PC-3 (cell line): Measurements from ENCODE around the gene PRKAR2B.

ENCODE experiments used
- EZH2phosphoT487 ChIP-seq: fragments of 300-600 bp; sonication (generic); IDR thresholded peaks from 2 replicates; pipeline ENCODE4 v1.6.1; 2018; ENCODE audit warnings: mild to moderate bottlenecking, antibody characterized with exemption, low read length, borderline replicate concordance
- TF ChIP-seq, protein P1 (sequence below): fragments of 300-600 bp; sonication (generic); conservative IDR thresholded peaks from 2 replicates; pipeline ENCODE4 v1.5.1; 2017; ENCODE audit warnings: antibody characterized with exemption, low read depth, mild to moderate bottlenecking, low read length

DNA sequence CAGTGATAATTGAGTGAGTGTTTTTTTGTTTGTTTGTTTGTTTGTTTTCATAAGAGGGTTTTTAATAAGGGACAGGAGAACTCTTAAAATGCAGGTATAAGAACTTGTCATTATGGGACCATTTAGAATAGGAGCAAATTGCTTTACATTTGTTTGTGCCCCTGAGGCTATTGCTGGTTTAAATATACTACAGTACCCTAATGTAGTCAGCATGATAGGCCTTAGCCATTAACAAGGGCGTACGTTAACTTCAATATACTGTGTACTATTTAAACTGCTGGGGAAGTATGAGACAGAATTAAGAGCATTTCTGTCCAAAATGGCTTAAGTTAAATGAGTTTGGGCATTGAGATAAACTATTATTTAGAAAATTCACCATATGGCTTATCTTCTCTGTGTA is 26.2 kb downstream of the PRKAR2B start:
- TF ChIP-seq, protein P1, sequence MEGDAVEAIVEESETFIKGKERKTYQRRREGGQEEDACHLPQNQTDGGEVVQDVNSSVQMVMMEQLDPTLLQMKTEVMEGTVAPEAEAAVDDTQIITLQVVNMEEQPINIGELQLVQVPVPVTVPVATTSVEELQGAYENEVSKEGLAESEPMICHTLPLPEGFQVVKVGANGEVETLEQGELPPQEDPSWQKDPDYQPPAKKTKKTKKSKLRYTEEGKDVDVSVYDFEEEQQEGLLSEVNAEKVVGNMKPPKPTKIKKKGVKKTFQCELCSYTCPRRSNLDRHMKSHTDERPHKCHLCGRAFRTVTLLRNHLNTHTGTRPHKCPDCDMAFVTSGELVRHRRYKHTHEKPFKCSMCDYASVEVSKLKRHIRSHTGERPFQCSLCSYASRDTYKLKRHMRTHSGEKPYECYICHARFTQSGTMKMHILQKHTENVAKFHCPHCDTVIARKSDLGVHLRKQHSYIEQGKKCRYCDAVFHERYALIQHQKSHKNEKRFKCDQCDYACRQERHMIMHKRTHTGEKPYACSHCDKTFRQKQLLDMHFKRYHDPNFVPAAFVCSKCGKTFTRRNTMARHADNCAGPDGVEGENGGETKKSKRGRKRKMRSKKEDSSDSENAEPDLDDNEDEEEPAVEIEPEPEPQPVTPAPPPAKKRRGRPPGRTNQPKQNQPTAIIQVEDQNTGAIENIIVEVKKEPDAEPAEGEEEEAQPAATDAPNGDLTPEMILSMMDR: no peak
- TF ChIP-seq EZH2phosphoT487: no peak
